NCI-H1694 (cell line): ENCODE data around the gene PTPN2.

Experiments
- DNase-seq: peaks from one replicate; lab custom pipeline; 2025; lab: John Stamatoyannopoulos, UW

Gene PTPN2

DNA sequence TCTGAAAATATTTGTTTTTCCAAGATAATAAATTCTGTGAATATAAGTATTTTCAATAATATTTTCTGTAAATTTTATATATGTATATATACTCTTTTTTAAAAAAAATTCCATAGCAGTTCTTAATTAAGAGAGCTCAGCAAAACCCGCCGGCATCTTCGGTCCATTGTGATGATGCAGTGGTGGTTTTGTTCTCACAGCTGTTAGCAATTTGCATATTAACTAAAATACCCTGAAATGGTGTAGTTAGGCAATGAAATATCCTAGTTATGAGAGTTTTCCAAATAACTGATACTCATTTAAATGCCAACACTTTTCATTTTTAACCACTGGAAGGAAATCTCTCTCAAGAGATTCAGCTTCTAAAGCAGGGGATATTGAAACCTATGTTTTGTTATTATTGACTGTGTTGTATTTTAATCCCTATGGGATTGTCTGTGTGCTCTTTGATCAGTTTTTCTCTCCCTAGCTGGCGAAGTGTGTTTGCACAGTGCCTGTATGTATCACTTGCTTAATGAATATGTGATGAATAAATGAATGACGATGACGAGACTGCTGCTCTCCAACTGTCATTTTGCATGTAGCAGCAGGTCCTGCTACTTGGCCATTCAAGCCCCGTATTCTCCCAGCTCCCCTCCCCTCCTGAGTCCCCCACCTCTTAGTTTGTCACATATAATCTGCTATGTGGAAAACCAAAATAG lies 138.8 kb downstream of the PTPN2 start:
- no peak for DNase-seq

DNA sequence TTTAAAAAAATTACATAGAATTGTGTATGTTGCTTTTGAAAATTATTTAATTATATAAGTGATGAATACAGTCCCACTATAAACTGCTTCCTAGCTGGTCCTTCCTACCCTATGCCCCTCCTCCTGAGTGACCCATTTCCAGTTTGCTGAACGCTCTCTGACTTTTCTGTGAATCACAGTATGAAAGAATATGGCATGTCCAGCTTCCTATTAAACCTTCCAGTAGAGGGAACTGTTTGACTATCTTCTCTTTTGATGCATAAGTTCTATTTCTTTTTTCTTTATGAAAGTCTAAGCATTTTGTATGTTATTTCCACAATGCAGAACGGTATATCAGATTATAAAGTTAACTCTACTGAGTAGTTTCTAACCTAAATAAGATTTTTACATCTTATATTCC lies 139.9 kb downstream of the PTPN2 start:
- peak; percentile 39 for DNase-seq

DNA sequence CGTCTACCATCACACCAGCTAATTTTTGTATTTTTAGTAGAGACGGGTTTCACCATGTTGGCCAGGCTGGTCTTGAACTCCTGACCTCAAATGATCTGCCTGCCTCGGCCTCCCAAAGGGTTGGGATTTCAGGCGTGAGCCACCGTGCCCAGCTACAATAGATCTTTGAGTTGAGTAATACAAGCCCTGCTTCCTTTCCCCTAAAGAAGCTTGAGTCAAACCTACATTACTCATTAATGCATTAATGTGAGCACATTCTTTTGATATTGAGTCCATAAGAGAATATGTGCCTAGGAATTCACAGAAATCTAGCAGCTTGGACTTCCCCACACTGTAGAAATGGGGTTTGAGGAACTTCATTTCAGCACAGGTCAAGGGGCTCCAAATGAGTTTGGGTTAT lies 141.6 kb downstream of the PTPN2 start:
- no peak for DNase-seq
